HG03469 (cell line): Measurements from ENCODE around the gene SAMHD1.
"Not testable (repeated sequence)": the region's sequence is repeated elsewhere in the genome, so short reads cannot be mapped to it uniquely, and the experiment has no call there.

Experiments
- ATAC-seq: cut with Tn5 transposase; IDR thresholded peaks from one replicate; pipeline ENCODE4 v1.9.1; 2021; ENCODE audit warnings: mild to moderate bottlenecking, moderate library complexity, moderate number of reproducible peaks; ENCODE audit not compliant: unreplicated experiment

Gene SAMHD1

DNA sequence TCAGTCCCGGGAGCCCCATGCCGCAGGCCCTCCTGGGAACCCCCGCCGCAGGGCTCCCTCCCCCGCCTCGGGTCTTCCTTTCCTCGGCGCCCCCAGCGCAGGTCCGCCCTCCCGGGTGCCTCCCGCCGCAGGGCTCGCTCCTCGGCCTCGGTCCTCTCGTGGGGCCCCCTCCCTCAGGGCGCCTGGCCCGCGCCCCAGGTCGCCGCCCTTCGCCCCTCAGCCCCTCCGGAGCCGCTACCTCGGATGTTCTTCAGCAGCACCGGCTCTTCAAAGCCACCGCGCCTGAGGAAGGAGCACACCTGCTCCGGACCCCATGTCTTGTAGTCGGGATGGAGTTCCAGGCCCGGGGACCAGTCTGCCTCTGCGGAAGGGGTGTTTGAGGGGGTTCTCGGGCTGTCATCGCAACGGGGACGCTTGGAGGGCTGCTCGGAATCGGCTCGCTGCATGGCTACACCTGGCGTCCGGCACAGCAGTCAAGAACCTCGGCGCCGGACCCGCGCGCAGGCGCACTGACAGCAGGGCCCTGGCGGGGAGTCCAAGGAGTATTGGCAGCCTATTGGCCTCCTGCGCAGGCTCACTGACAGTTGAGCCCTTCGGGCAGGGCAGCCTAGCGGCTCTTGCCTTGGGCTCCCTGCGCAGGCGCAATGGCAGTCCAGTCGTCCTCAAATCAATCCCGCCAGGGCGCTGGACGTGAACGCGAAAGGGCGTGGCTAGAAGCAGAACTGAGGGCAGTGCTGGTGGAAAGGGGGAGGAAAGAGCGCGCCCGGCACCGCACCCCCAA is at the start of gene SAMHD1:
Gene SAMHD1 (minus strand): TSS at position 511 of the 781 bp plus-strand sequence. CDS start 65 bp downstream, at position 446.
- peak; percentile 89 for ATAC-seq

DNA sequence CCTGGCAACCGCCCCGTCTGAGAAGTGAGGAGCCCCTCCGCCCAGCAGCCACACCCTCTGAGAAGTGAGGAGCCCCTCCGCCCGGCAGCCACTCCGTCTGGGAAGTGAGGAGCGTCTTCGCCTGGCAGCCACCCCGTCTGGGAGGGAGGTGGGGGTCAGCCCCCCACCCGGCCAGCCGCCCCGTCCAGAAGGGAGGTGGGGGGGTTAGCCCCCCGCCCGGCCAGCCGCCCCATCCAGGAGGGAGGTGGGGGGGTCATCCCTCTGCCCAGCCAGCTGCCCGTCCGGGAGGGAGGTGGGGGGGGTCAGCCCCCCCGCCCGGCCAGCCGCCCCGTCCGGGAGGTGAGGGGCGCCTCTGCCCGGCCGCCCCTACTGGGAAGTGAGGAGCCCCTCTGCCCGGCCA is 48.7 kb upstream of the SAMHD1 start:
- ATAC-seq = not testable (repeated sequence)

DNA sequence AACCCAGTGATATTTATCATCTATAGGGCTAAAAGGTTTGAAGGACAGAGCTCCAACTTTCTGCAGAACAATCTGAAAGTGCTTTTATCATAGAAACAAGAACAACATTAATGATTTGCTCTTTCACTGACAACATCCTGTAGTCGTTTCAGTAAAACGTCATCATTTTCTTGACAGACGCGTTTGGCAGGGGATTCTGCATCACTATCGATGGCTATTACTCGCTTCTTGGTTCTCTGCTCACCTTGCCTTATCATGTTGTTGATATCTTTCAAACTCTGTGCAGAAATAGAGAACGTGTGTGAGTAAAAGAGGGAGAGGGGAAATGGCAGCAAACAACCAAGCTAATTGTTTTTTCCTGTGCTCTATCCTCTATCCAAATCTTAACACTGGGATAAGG is 47.1 kb upstream of the SAMHD1 start:
- ATAC-seq = no peak

DNA sequence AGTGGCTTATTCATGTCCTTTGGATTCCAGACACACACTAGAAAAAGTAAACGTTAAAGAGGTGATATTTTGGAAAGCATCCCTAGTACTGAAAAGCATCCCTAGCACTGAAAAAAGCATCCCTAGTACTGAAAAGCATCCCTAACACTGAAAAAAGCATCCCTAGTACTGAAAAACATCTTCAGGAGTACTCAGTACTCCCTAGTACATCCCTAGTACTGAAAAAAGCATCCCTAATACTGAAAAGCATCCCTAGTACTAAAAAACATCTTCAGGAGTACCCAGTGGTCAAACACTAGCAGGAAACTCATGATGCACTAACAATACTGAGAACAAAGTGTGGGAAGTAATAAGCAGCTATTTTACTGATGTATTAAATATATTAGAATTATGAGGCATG is 45.6 kb upstream of the SAMHD1 start:
- ATAC-seq = no peak

DNA sequence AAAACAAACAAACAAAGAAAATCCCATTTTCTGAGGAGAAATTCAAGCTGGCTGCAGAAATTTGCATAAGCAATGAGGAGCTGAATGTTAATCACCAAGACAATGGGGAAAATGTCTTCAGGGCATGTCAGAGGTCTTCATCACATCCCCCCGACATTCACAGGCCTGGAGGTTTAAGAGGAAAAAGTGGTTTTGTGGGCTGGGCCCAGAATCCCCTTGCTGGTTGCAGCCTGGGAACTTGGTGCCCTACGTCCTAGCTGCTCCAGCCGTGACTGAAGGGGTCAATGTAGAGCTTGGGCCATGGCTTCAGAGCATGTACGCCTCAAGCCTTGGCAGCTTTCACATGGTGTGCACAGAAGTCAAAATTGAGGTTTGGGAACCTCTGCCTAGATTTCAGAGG is 42.7 kb upstream of the SAMHD1 start:
- ATAC-seq = not testable (repeated sequence)

DNA sequence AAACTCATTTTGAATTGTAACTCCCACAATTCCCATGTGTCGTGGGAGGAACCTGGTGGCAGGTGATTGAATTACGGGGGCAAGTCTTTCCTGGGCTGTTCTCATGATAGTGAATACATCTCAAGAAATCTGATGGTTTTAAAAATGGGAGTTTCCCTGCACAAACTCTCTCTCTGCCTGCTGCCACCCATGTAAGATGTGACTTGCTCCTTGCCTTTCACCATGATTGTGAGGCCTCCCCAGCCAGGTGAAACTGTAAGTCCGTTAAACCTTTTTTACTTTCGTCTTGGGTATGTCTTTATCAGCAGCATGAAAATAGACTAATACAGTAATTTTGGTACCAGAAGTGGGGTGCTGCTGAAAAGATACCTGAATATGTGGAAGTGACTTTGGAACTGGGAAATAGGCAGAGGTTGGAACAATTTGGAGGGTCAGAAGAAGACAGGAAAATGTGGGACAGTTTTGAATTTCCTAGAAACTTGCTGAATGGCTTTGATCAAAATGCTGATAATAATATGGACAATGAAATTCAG is 41.4 kb upstream of the SAMHD1 start:
- ATAC-seq = no peak

DNA sequence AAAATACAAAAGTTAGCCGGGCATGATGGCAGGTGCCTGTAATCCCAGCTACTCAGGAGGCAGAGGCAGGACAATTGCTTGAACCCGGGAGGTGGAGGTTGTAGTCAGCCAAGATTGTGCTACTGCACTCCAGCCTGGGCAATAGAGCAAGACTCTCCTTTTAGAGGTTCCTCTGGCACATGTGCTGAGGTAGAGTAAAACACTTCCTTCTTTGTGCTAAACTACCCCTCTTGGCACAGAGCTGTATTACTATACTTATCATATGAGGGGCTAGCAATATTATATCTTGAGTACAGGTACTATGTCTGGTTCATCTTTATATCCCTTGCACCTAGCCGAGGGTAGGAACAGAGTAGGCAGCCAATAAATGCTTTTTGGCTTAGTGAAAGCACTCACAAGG is 40.2 kb upstream of the SAMHD1 start:
- ATAC-seq = no peak

DNA sequence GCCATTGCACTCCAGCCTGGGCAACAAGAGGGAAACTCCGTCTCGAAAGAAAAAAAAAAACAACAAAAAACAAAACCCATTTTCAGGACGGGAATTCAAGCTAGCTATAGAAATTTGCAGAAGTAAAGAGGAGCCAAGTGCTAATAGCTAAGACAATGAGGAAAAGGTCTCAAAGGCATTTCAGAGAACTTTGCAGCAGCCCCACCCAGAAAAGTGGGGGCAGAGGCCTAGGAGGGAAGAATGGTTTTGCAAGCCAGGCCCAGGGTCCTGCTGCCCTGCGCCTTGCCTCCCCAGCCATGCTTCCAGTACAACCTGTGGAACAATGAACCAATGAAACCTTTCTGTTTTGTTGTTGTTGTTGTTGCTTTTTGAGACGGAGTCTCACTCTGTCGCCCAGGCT is 38.3 kb upstream of the SAMHD1 start:
- ATAC-seq = no peak

DNA sequence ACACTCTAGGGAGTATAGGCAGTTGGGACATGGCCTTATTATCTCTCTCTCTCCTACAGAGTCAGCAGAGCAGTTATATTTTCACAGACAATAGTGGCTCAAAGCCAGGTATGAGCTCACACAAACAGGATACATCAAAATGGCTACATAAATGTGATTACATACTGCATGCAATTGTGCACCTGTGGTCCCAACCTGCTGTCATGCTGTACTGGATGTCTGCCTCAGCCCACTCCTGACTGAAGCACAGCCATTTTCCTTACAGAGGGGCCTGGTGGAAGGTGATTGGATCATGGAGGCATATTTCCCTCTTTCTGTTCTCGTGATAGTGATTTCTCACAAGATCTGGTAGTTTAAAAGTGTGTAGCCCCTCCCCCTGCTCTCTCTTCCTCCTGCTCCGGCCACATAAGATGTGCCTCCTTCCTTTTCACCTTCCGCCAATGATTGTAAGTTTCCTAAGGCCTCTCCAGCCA is 37.0 kb upstream of the SAMHD1 start:
- ATAC-seq = no peak

DNA sequence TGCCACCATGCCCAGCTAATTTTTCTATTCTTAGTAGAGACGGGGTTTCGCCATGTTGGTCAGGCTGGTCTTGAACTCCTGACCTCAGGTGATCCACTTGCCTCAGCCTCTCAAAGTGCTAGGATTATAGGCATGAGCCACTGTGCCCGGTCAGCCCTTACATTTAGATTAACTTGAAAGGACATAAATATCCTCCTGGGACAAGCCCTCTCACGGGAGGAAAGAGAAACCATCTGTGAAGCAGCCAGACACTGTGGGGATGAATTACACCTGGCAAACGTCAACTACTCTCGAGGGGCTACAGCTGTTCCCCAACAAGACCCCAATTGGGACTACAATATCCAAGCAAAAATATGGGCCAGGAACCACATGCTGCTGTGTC is 32.7 kb upstream of the SAMHD1 start:
- no peak for ATAC-seq

DNA sequence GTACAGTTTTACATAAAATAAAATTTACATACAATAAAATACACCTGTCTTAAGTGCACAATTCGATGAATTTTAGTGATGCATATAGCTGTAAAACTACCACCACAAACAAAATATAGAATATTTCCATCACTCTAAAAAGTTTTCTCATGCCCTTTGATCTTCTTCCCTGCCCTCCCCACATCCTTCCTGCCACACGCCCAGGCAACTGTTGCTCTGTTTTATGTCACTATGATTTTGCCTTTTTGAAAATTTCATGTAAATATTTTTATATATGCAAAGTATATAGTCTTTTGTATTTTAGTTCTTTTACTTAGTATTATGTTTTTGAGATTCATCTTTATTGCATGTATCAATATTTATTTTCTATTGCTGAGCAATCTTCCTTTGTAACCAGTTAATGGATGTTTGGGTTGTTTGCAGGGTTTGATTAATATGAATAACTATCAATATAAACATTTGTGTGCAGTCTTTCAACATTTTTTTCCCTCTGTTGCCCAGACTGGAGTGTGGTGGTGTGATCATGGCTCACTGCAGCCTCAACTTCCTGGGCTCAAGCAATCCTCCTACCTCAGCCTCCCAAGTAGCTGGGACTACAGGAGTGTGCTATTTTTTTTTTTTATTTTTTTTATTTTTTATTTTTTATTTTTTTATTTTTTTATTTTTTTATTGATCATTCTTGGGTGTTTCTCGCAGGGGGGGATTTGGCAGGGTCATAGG is 23.8 kb upstream of the SAMHD1 start:
- ATAC-seq = no peak

DNA sequence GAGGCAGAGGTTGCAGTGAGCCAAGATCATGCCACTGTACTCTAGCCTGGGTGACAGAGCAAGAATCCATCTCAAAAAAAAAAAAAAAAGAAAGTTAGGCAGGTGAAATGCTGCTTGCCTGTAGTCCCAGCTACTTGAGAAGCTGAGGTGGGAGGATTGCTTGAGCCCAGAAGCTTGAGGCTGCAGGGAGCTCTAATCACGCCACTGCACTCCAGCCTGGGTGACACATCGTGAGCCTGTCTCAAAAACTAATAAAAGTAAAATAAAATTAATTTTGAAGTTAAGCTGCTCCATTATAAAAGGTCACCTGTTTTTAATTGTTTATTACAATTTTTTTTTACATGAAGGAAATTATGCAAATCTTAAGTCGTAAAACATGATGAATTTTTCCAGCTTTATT is 23.2 kb upstream of the SAMHD1 start:
- no peak for ATAC-seq

DNA sequence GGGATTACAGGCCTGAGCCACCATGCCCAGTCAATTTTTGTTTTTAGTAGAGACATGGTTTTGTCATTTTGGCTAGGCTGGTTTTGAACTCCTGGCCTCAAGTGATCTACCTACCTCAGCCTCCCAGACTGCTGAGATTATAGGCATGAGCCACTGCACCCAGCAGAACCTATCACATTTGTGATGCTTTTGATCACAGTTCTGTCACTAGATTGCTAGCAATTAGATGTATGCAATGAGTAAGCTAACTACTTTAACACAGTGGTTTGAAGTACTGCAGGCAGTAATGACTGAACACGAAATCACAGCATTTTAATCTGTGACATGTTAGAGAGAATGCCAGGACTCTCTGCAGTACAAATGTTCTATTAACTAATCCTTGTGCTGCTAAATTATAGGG is 19.6 kb upstream of the SAMHD1 start:
- ATAC-seq = no peak

DNA sequence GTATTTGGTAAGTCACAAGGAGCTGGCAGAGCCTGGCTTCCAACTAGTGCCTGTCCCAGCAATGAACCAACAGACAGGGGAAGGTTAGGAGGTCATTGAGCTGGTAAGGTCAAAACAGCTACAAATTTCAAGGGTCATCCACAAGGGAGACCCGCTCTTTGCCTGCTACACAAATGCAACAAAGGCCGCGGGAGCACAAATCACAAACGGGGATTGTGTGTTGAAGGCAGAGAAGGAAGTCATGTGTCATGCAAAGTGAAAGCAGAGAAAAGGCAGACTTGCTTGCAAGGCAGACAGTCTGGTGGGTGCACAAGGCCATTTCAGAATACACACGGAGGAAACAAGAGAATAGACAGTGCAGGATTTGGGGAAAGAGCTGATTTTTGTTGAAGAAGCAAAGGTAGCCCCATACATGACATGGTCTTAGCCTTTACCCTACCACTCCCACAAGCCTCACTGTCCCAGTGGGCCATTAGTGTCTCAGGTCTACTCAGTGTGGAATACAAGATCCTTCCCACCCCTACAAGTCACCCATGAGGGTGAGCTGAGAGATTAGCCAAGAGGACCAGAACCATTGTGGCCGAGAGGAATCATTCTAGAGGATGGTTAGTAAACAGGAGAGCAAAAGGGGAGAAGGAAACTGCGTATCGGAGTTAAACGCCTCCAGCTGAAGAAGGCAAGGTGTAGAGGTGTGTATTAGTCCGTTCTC is 18.1 kb upstream of the SAMHD1 start:
- ATAC-seq = no peak

DNA sequence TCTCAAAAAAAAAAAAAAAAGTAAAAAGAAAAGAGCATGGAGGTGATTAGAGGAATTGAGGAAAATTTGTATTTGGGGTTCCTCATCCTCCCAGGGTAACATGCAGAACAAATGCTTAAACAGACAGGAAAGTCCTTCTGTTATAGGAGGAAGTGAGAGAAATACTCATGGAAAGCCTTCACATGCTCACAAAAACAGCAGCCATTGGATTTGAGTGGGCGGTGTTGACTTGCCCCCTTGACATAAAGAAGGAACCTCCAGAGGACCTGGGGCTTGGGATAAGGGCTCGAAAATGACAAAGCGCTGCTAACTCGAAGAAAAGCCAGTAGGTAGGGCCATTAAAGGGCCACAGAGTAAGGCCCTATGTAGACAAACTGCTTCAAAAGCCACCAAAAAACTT is 17.5 kb upstream of the SAMHD1 start:
- no peak for ATAC-seq

DNA sequence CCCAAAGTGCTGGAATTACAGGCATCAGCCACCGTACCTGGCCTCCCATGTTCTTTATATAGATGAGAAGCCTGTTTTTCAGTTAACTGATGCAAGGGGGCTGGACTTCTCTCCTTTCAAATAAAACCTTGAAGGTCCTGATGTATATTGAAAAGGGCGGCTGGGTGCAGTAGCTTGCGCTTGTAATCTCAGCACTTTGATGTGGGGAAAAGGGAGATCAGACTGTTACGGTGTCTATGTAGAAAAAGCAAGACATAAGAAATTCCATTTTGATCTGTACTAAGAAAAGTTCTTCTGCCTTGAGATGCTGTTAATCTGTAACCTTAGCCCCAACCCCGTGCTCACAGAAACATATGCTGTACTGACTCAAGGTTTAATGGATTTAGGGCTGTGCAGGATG is 16.1 kb upstream of the SAMHD1 start:
- ATAC-seq = no peak

DNA sequence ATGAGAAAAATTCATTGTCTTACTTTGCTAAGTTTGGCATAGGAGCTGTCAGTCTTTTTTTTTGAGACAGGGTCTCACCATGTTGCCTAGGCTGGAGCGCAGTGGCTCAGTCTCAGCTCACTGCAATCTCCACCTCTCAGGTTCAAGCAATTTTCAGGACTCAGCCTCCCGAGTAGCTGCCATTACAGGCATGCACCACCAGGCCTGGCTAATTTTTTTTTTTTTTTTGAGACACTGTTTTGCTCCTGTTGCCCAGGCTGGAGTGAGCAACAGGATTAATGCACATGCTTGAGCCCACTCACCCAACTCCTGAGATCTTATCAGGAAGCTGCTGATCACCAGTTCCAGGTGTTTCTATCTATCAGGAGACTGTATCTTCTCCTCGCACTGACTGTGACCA is 15.5 kb upstream of the SAMHD1 start:
- not testable (repeated sequence) for ATAC-seq

DNA sequence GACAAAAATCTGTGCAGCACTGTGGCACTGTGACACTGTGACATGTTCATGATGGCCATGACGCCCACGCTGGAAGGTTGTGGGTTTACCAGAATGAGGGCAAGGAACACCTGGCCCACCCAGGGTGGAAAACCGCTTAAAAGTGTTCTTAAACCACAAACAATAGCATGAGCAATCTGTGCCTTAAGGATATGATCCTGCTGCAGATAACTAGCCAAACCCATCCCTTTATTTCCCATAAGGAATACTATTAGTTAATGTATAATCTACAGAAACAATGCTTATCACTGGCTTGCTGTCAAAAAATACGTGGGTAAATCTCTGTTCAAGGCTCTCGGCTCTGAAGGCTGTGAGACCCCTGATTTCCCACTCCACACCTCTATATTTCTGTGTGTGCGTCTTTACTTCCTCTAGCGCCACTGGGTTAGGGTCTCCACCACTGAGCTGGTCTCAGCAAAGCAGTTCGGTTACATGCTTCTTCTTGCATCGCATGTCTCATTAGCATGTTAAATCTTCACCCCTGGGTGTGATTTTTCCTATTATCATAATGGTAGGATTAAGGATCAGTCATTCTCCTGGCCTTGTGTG is 10.9 kb upstream of the SAMHD1 start:
- ATAC-seq = not testable (repeated sequence)

DNA sequence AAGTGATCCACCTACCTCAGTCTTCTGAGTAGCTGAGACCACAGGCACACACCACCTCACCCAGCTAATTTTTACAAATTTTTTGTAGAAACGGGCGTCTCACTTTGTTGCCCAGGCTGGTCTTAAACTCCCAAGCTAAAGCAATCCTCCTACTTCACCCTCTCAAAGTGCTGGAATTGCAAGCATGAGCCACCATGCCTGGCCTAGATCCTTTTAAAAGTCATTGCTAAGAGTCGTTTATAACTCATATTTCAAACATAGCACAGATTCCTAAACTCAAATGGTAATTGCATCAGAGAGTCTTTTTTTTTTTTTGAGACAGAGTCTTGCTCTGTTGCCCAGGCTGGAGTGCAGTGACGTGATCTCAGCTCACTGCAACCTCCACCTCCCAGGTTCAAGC is 7.7 kb upstream of the SAMHD1 start:
- no peak for ATAC-seq

DNA sequence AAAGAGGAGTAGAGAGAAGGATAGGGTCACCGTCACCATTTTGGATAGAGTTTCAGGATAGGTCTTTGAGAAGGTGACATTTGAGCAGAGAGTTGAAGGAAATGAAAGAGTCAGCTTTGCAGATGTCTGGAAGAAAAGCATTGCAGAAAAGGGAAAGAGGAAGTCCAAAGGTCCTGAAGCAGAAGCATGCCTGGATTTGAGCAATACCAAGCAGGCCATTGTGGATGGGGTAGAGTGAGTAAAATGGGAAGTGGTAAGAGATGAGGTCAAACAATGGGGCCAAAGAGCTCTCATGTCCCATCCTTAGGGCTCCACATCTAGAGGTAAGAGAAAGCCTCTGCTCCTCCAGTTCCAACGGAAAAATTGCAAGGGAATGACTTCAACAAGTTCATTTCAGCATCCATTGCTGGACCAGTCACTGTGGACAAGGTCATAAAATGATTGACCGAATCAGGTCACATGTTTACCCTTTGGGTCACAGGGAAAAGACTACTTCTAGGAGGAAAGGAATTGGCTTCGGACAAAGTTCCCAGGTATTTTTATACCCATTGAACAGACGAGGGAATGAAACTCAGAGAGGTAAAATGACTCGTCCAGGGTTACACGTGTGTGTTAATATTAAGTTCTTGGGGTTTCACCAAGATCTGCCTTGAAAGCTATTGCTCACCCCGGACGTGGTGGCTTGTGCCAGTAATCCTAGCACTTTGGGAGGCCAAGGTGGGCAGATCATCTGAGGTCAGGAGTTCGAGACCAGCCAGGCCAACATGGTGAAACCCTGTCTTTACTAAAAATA is 6.6 kb upstream of the SAMHD1 start:
- no peak for ATAC-seq
